ENCODE results near the gene SLC35F2.

The SLC35F2 gene

GRCh38 chr11:107756553-107756952 is 102.0 kb downstream of the SLC35F2 start:
- ATAC-seq: no peak
- TF ChIP-seq SNAI2 (CRISPR knock-in tag; IDR thresholded peaks at IDR 0.05): no peak
- no peak for TF ChIP-seq CSDC2 (CRISPR knock-in tag; IDR thresholded peaks at IDR 0.05)
- no peak for TF ChIP-seq ISL1 (CRISPR knock-in tag; IDR thresholded peaks at IDR 0.05)
- no peak for TF ChIP-seq ZFP30 (CRISPR knock-in tag; IDR thresholded peaks at IDR 0.05)
- TF ChIP-seq BACH2 (CRISPR knock-in tag; IDR thresholded peaks at IDR 0.05; ENCODE audit: borderline replicate concordance): no peak
- TF ChIP-seq, protein P1, sequence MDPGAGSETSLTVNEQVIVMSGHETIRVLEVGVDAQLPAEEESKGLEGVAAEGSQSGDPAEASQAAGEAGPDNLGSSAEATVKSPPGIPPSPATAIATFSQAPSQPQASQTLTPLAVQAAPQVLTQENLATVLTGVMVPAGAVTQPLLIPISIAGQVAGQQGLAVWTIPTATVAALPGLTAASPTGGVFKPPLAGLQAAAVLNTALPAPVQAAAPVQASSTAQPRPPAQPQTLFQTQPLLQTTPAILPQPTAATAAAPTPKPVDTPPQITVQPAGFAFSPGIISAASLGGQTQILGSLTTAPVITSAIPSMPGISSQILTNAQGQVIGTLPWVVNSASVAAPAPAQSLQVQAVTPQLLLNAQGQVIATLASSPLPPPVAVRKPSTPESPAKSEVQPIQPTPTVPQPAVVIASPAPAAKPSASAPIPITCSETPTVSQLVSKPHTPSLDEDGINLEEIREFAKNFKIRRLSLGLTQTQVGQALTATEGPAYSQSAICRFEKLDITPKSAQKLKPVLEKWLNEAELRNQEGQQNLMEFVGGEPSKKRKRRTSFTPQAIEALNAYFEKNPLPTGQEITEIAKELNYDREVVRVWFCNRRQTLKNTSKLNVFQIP (CRISPR knock-in tag; IDR thresholded peaks at IDR 0.05; ENCODE audit: borderline replicate concordance, low read depth): no peak
- no peak for TF ChIP-seq OSR1 (CRISPR knock-in tag; IDR thresholded peaks at IDR 0.05)
- TF ChIP-seq, protein P2, sequence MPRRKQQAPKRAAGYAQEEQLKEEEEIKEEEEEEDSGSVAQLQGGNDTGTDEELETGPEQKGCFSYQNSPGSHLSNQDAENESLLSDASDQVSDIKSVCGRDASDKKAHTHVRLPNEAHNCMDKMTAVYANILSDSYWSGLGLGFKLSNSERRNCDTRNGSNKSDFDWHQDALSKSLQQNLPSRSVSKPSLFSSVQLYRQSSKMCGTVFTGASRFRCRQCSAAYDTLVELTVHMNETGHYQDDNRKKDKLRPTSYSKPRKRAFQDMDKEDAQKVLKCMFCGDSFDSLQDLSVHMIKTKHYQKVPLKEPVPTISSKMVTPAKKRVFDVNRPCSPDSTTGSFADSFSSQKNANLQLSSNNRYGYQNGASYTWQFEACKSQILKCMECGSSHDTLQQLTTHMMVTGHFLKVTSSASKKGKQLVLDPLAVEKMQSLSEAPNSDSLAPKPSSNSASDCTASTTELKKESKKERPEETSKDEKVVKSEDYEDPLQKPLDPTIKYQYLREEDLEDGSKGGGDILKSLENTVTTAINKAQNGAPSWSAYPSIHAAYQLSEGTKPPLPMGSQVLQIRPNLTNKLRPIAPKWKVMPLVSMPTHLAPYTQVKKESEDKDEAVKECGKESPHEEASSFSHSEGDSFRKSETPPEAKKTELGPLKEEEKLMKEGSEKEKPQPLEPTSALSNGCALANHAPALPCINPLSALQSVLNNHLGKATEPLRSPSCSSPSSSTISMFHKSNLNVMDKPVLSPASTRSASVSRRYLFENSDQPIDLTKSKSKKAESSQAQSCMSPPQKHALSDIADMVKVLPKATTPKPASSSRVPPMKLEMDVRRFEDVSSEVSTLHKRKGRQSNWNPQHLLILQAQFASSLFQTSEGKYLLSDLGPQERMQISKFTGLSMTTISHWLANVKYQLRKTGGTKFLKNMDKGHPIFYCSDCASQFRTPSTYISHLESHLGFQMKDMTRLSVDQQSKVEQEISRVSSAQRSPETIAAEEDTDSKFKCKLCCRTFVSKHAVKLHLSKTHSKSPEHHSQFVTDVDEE (CRISPR knock-in tag; IDR thresholded peaks at IDR 0.05): no peak
- TF ChIP-seq TOX (CRISPR knock-in tag; IDR thresholded peaks at IDR 0.05; ENCODE audit: borderline replicate concordance): no peak
- TF ChIP-seq CREB5 (CRISPR knock-in tag; IDR thresholded peaks at IDR 0.05; ENCODE audit: low read depth): no peak
- no peak for TF ChIP-seq ZNF70 (CRISPR knock-in tag; IDR thresholded peaks at IDR 0.05)
- TF ChIP-seq RARB (CRISPR knock-in tag; IDR thresholded peaks at IDR 0.05): no peak
- no peak for TF ChIP-seq TCF4 (CRISPR knock-in tag; IDR thresholded peaks at IDR 0.05; ENCODE audit: borderline replicate concordance)
- no peak for TF ChIP-seq CSRNP3 (CRISPR knock-in tag; IDR thresholded peaks at IDR 0.05)
- TF ChIP-seq ZC3H10 (CRISPR knock-in tag; IDR thresholded peaks at IDR 0.05): no peak
- no peak for TF ChIP-seq ZNF8 (CRISPR knock-in tag; IDR thresholded peaks at IDR 0.05)

GRCh38 chr11:107752949-107753822 is 105.4 kb downstream of the SLC35F2 start:
- TF ChIP-seq ZFP30 (CRISPR knock-in tag; IDR thresholded peaks at IDR 0.05) (no peak), RARB (CRISPR knock-in tag; IDR thresholded peaks at IDR 0.05) (no peak), ISL1 (CRISPR knock-in tag; IDR thresholded peaks at IDR 0.05) (no peak), TOX (CRISPR knock-in tag; IDR thresholded peaks at IDR 0.05; ENCODE audit: borderline replicate concordance) (no peak), PPARA (CRISPR knock-in tag; IDR thresholded peaks at IDR 0.05; ENCODE audit: borderline replicate concordance) (no peak), GLIS3 (CRISPR knock-in tag; IDR thresholded peaks at IDR 0.05) (no peak), PATZ1 (CRISPR knock-in tag; IDR thresholded peaks at IDR 0.05; ENCODE audit: borderline replicate concordance) (no peak), ZNF8 (CRISPR knock-in tag; IDR thresholded peaks at IDR 0.05) (no peak), ESRRG (CRISPR knock-in tag; IDR thresholded peaks at IDR 0.05) (no peak), BACH2 (CRISPR knock-in tag; IDR thresholded peaks at IDR 0.05; ENCODE audit: borderline replicate concordance) (no peak), TCF4 (CRISPR knock-in tag; IDR thresholded peaks at IDR 0.05; ENCODE audit: borderline replicate concordance) (no peak), ARNTL (CRISPR knock-in tag; IDR thresholded peaks at IDR 0.05; ENCODE audit: borderline replicate concordance, low read depth) (no peak), ZFP3 (CRISPR knock-in tag; IDR thresholded peaks at IDR 0.05) (no peak), ZC3H10 (CRISPR knock-in tag; IDR thresholded peaks at IDR 0.05) (no peak)
- TF ChIP-seq, protein P1 (CRISPR knock-in tag; IDR thresholded peaks at IDR 0.05; ENCODE audit: borderline replicate concordance, low read depth): no peak
- TF ChIP-seq, protein P2 (CRISPR knock-in tag; IDR thresholded peaks at IDR 0.05): no peak
- no peak for ATAC-seq

Data from SK-N-SH treated with all-trans-retinoic acid at 6 μM for 48 hours (cell line).